GM20431 (cell line): Measurements from ENCODE around the gene FGF1.

Source experiments
- in situ Hi-C: fragments of 300-500 bp; cut with MseI, MboI; formaldehyde crosslinking; loops from one replicate; pipeline ENCODE4 v1.15.0; 2020; ENCODE audit warnings: low sequenced_read_pairs; ENCODE audit not compliant: unreplicated experiment

Gene FGF1

DNA sequence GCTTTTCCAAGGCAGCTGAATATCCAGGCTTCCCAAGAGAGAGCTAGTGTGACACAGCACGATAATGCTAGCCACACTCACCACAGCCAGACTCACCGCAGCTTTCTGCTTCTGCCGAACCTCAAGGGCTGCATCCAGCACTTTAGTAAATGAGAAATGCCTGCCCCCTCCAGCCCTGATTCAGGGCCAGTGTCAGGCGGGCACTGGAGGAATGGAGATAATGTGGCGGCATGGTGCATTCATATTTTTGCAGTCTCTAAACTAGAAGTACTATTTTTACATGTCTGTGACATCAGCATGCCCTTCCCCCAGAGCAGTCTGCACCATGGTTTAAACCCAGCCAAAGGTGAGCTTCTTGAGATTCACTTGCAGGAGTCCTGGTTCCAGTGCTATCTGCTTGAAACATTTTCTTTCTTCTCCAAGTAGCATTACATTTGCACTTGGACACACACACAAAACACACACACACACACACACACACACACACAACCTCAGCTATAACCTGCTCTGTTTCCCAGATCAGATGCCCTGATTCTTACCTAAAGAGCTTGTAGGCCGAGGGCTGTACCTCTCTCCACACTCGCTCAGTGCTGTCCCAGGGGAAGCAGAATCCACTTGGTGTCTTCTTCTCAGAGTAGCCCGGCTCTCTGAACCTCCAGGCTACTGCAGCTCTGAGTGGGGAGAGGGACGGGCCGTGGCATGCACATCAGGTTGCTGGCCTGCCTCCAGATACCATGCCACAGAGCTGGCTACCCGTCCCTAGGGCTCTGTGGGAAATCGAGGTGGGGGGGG, at the start of gene FGF1:
Gene FGF1, minus strand, starts transcription at position 673 of the 792 bp plus-strand sequence. CDS start 71,963 bp downstream, outside the sequence.
- in situ Hi-C loops: no loop called here

DNA sequence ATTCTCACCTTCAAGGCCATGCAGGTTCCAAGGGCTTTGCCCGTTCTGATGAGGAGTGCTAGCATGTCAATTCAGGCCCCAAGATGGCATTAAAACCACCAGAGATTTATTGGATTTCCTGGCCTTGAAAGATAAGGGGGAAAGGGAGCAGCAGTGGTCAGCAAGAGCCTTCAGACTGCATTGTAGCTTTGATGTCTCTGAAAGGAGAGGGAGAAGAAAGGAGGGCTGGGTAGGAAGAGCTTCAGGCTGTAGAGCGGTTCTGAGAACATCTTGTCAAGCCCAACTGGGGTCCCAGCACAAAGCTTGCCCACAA, 41.8 kb upstream of the FGF1 start:
- in situ Hi-C loops: loop anchor here (10.0 kb wide), 1 partner anchor 157 kb away; no protein-coding TSS in a partner anchor

DNA sequence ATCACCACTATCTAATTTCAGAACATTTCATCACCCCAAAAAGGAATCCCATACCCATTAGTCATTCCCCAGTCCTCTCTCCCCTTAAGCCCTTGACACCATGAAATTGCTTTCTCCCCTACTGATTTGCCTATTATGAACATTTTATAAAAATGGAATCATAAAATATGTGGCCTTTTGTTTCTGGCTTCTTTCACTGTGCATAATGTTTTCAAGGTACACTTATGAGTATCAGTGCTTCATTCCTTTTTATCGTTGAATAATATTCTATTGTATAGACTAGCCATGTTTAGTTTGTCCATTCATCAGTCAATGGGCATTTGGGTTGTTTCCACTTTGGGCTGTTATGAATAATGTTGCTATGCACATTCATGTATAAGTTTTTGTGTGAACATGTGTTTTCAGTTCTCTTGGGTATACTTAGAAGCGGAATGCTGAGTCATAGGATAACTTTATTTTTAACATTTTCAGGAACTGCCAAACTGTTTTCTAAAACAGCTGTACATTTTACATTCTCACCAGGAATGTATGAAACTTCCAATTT, 40.4 kb upstream of the FGF1 start:
- in situ Hi-C loops: loop anchor here (10.0 kb wide), 1 partner anchor 159 kb away; no protein-coding TSS in a partner anchor

DNA sequence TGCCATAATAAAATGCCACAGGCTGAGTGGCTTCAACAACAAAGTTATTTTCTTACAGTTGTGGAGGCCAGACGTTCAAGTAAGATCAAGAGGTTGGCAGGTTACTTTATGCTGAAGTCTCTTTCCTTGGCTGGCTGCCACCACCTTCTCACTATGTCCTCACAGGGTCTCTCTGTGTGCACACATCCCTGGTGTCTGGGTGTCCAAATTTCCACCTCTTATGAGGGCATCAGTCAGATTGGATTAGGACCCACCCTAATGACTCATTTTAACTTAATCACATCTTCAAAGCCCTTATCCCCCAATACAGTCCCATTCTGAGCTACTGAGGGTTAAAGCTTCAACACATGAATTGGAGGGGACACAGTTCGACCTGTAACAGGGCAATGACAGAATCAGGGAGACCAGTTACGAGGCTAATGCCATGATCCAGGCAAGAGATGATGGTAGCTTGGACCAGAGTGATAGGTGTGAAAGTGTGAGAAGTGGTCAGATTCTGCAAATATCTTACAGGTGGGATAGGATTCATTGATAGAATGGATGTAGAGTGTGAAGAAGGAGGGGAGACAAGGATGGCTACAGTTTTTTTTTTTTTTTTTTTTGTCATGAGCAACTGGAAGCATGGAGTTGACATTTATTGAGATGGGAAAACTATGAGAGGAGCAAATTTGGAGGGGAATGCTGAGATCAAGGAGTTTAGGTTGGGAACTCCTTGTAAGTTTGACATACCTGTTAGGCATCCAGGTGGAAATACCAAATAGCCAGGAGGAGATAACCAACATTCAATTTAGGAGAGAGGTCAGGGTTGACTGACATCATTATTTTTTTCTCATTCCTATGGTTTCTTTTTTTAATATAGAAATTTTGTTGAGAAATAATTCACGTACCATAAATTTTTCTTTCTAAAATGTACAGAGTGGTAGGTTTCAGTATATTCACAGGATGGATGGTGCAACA, 39.6 kb upstream of the FGF1 start:
- in situ Hi-C loops: loop anchor here (10.0 kb wide), 1 partner anchor 159 kb away; no protein-coding TSS in a partner anchor

DNA sequence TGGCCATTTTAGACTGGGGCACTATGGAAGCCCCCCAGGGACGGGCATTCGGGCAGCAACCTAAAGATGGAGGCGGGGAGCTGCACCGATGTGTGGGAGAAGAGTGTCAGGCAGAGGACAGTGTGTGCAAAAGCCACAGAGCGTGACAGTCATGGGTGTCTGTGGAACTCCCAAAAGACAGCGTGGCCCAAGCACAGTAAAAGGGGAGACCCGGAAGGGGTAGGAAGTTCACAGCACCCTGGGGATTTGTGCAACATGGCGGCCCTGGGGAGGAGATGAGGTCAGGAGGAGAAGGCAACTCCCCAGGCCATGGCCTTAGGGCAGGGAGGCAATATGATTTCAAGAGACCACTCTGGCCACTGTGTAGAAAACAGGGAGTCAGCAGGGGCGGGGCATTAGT, 38.9 kb upstream of the FGF1 start:
- in situ Hi-C loops: loop anchor here (10.0 kb wide), 1 partner anchor 160 kb away; no protein-coding TSS in a partner anchor

DNA sequence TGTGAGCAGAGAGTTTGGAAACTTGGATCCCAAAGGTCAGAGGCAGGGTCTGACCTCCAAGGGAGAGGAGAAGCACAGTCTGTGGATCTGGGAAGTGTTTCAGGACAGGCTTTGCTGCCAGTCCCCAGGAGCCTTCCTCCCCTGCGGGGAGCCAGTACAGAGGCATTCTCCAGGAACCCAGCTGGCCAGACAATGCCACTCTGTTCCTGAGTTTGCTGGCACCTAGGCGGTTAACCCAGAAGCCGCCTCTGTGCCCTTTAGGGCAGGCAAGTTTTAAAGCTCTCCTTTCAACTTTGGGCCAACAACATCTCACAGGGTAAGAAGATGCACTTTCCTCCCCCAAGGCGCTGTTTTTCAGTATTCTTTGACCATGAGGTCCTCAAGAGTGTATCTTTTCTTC, 37.0 kb upstream of the FGF1 start:
- in situ Hi-C loops: loop anchor here (10.0 kb wide), 1 partner anchor 162 kb away; no protein-coding TSS in a partner anchor

DNA sequence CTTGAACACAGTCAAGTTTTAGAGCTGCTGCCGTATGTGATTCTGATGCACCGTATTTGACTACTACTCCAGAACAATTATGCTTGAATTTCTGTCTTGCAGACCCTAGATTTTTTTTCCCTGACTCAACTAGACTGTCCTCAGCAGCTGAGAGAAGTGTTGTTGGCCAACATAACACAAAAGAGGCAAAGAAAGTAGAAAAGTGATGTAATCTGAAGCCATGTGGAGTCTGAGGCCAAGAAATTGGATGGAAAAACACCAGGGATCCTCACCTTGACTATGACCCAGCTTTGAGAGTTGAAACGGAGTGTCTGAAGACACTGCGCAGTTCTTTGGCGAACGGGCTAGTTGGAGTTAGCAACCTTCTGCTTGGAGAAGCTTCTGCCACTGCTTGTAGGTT, 36.3 kb upstream of the FGF1 start:
- in situ Hi-C loops: loop anchor here (10.0 kb wide), 1 partner anchor 163 kb away; no protein-coding TSS in a partner anchor

DNA sequence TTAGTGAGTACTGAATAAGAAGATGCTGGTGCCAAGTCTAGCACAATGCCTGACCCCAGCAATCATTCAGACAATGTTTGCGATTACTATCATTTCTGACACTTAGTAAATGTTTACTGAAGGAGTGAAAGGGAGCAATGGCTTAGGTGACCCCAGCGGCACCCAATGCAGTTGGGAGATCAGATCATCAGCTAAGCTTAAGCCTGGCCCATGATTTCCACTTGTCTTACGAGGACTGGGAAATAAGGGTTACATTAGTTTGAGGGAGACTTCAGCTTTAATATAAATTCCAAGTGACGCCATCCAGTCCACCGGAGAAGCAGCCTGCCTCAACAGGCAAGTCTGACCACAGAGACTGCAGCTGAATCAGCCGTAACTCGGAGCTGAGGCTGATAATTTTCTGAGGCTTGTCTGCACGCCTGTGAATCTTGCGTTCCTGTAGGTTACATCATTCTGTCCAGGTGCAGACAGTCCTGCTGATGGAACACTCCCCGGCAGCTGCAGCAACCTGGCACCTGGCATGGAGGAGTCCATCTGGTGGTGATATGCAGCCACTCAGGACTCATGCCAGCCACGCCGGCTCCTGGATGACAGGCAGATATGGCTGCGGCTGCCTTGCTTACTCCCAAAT, 34.9 kb upstream of the FGF1 start:
- in situ Hi-C loops: loop anchor here (10.0 kb wide), 1 partner anchor 164 kb away; no protein-coding TSS in a partner anchor

DNA sequence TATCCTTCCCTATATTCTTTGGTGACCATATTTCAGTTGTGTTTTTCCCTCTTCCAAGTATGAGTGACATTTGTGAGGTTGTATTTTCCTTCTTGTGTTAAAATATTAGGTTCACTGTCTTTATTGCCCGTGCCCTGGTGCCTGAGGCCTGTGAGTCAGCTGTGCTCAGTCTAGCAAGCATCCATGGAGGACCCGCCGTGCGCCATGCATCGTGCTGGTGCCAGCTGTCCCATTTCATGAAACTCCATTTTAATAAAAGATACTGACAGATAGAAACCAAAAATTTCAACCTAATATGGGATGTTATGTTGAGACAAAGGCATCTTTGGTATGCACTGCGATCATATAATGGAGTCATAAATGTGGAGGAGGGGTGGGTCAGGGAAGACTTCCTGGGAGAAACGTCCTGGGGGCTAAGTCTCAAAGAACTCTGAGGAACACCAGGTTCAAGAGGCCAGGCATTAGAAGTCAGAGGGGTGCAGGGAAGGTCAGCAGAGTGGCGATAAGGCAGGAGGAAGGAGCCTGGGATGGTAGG, 34.0 kb upstream of the FGF1 start:
- in situ Hi-C loops: loop anchor here (10.0 kb wide), 1 partner anchor 165 kb away; no protein-coding TSS in a partner anchor

DNA sequence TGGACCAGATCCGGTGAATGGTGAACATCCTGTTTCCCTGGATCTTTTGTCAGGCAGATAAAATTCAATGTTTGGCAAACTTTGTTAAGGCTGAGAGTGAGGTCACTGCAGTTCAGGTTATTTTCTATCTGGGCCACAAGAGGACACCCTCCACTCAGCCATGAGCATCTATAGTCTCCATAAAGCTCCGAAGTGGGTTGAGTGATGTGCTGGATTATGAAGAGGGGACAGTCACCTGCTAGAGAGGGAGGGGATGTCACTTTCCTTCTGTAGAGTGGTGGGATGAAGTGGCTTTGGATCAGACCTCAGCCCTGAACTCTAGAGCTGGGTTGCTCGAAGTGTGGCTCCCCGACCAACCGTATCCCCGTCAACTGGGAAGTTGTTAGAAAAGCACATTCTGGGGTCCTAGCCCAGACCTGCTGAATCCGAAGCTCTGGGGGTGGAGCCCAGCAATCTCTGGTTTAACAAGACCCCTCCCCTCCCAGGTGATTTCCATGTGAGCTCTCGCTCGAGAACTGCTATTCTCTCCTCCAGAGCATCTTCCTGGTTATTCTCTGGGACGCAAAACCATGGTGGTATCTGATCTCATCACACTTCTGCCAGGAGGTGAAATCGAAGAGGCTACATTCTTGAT, 31.8 kb upstream of the FGF1 start:
- in situ Hi-C loops: no loop called here

DNA sequence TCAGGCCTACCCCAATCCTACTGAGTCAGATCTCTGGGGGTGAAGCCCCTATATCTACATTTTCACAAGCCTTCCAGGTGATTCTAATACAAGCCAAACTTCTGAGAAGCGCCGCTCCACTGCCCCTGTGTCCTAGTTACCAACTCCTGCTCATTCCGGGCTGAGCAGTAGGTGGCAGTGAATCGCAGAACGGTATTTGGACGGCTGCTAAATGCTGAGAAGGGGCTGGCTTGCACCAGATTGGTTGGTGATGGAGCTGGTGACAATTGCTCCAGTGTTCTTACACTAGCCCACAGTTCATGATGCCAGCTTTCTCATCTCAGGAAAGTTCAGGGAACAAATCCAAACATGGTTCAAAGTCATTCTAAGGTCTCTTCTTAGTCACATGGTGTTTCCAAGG, 31.1 kb upstream of the FGF1 start:
- in situ Hi-C loops: no loop called here

DNA sequence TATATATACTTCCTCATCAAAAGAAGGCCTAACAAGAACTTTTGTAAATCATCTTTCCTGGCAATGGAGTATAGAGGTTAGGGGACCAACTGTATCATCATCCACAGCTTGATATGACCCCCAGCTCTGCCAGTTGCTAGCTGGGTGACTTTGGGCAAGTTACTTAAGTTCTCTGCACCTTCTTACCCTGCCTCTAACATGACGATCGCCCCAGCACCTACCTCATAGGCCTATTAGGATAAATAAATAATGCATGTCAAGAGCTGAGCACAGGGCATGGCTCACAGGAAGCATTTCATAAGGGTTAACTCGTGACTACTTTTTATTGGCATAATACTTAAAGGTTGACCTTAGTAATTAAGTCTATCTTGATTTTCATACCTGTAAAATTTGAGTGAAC, 29.4 kb upstream of the FGF1 start:
- in situ Hi-C loops: no loop called here

DNA sequence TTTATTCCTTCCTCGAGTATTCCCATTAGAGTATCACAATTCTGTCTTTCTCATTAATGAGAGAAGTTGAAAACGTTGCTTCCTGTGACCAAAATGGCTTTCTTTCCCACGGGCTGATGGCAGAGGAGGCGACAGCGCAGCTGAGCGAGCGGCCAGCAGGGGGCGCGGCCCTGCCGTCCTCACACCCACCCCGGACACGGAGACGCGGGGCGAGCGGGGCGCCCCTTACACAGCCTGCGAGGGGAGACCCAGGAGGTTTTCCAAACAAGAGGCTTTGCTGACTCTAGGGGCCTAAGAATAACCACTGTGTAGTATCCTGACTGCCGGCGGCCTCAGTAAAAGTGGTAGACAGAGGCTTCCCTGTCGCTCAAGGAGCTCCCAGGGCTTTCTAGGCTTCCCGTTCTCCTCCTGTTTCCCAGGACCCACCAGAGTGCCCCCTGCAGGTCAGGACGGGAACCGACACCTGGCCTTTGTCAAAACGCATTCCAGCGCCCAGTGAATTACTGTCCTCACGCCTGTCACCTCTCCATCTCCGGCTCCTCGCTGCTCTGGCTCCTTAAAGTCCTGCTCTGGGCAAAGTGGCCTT, 27.3 kb upstream of the FGF1 start:
- in situ Hi-C loops: no loop called here

DNA sequence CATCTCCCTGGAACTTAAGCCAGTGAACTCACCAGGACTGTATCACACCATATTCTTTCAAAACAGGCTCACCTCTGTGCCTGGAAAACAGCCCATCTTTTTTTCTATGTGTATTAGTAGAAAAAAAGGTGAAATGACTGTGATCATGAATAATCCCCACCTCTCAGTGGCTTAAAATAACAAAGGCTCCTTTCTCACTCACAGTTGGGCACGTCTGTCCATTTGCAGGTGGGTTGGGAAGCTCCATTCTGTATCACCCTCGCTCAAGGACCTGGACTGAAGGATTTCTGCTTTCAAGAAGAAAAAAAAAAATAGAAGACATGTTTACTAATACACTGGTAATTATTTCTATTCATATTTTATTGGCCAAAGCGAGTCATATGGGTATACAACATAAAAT, 17.3 kb upstream of the FGF1 start:
- in situ Hi-C loops: no loop called here

DNA sequence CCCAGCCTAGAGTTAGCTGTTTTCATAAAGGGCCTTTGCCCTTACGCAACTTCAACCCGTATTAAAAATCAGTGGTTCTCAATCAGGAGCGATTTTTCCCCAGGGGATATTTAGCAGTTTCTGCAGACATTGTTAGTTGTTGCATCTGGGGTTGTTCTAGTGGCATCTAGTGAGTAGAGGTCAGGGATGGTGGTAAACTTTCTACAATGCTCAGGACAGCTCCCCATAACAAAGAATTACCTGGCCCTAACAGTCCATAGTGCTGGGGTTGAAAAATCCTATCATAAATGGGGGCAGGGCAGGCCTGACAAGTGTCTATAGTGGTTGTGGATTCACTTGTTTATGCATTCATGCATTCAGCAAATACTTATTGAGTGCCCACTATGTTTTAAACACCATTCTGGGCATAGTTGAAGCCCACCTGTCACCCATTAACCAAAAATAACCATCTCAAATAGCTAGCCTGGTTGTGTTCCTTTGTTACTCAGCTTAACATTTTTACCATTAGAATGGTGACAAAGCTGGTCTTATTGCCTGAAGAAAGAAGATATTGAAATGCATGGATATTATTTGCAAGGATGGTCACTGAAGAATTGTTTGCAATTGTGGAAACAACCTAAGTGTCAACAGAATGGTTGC, 15.9 kb upstream of the FGF1 start:
- in situ Hi-C loops: no loop called here

DNA sequence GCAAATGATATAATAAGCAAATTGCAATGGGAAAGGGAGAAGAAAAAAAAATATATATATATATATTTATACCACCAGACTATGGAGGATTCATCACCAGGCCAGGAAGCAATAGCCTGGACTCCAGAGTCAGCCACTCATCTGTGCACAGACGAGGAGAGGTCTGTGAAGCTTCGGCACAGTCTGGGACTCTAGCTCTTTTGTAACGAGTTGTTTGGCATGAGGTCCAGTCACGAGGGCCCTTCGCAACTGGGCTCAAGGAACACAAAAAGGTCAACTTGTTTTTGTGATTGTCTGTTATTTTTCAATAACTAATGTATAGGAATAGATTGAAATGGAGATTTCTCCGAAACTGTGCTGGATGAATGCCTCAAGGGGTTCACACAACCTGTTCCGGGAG, 14.7 kb upstream of the FGF1 start:
- in situ Hi-C loops: no loop called here

DNA sequence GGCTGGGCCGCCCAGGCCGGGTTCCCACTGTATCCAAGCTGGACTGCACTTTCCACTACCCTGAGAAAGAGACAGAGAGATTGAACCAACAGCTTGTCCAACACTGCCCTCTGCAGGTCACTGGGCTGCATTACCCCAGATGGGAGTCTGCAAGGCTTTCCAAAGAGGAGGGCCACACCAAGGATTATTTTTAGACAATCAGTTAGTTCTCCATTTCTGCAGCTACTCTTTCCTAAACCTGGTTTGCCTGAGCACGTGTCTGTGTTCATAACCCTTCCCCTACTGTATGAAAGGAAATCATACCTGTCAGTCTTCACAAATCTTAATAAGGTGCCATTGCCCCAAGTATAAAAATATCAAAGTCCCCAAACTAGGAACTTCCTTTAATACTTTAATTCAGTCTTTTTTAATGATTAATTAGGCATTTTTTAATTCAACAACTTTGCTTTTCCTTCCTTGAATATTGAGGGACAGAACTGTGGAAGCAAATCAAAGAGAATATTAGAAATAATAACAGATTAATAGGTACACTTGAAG, 13.4 kb upstream of the FGF1 start:
- in situ Hi-C loops: no loop called here
